ENCODE results near the gene EIF3D. TPM values are rescaled to one million over a fixed set of nuclear protein-coding genes. Genes with fewer than 3 reads are reported as not detected.

The EIF3D gene
- total RNA-seq, 1 donor from 2014 or later = 438 TPM

GRCh38 chr22:36467042-36467810 lies 61.7 kb downstream of the EIF3D start:
- peak; percentile 45 for DNase-seq (ENCODE audit: low read depth)

- no peak for DNase-seq (ENCODE audit: low read depth)
Observed at GRCh38 chr22:36466258-36466657, 62.7 kb downstream of the EIF3D start.

- DNase-seq (ENCODE audit: low read depth) = peak; percentile 91
Observed at GRCh38 chr22:36465232-36466021, 63.5 kb downstream of the EIF3D start.

- no peak for DNase-seq (ENCODE audit: low read depth)
Observed at GRCh38 chr22:36464715-36465231, 64.2 kb downstream of the EIF3D start.

GRCh38 chr22:36463783-36464184 lies 65.2 kb downstream of the EIF3D start:
- DNase-seq (ENCODE audit: low read depth) = no peak

- peak; percentile 97 for DNase-seq (ENCODE audit: low read depth)
Observed at GRCh38 chr22:36461665-36462649, 67.0 kb downstream of the EIF3D start.

Other genes starting within 250 kb of the EIF3D start
- gene MYH9, start 141.2 kb downstream of the EIF3D start, total RNA-seq = 1,031 and 1,268 TPM in 2 replicates
- 14.8 and 30.1 TPM in 2 replicates for gene TXN2, start 47.5 kb downstream of the EIF3D start, total RNA-seq
- gene FOXRED2, start 22.1 kb downstream of the EIF3D start, total RNA-seq = 1.7 and 8.0 TPM in 2 replicates
- not detected in 2 replicates for gene CACNG2, start 174.6 kb upstream of the EIF3D start, total RNA-seq
- gene IFT27, start 247.0 kb upstream of the EIF3D start, total RNA-seq = 10.3 and 12.2 TPM in 2 replicates

Measured in renal cortical epithelial cell (primary cell).